GM12865 (cell line): ENCODE data around the gene GPC6.
A peak's percentile ranks its signal among the peaks of the same experiment; 100 is the strongest.

Experiments
- DNase-seq: peaks from one replicate; pipeline ENCODE4 v3.0.0; 2010; ENCODE audit warnings: low read depth
- H3K4me3 ChIP-seq: 2 replicates; pipeline ENCODE4 v1.5.1; 2011; ENCODE audit warnings: mild to moderate bottlenecking, low read depth, low read length, control low read depth
- TF ChIP-seq, protein P1 (sequence below): IDR thresholded peaks from 2 replicates; pipeline ENCODE4 v1.5.1; 2011; ENCODE audit warnings: low read length, control low read depth, low read depth, inconsistent platforms; ENCODE audit not compliant: insufficient read depth; ENCODE audit errors: missing control alignments

GPC6 gene

DNA sequence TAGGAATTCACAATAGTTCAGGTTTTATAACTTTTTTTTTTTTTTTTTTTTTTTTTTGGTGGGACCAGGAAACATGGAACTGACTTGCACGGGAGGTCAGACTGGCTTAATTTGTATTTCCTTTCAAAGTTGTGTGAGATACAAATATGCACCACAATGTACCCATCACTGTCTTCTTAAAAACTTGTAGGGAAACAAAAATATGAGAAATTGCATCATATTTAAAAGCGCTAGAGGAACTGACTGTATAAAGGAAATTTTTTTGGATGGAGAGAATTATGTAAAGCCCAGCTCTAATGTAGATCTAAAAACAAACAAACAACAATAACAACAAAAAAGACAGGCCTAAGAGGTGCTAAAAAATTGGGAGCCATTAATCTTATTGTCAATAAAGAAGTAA is 1006.3 kb downstream of the GPC6 start:
- H3K4me3 ChIP-seq: no peak overlapping the region
- no peak for DNase-seq
- TF ChIP-seq, protein P1, sequence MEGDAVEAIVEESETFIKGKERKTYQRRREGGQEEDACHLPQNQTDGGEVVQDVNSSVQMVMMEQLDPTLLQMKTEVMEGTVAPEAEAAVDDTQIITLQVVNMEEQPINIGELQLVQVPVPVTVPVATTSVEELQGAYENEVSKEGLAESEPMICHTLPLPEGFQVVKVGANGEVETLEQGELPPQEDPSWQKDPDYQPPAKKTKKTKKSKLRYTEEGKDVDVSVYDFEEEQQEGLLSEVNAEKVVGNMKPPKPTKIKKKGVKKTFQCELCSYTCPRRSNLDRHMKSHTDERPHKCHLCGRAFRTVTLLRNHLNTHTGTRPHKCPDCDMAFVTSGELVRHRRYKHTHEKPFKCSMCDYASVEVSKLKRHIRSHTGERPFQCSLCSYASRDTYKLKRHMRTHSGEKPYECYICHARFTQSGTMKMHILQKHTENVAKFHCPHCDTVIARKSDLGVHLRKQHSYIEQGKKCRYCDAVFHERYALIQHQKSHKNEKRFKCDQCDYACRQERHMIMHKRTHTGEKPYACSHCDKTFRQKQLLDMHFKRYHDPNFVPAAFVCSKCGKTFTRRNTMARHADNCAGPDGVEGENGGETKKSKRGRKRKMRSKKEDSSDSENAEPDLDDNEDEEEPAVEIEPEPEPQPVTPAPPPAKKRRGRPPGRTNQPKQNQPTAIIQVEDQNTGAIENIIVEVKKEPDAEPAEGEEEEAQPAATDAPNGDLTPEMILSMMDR: no peak

DNA sequence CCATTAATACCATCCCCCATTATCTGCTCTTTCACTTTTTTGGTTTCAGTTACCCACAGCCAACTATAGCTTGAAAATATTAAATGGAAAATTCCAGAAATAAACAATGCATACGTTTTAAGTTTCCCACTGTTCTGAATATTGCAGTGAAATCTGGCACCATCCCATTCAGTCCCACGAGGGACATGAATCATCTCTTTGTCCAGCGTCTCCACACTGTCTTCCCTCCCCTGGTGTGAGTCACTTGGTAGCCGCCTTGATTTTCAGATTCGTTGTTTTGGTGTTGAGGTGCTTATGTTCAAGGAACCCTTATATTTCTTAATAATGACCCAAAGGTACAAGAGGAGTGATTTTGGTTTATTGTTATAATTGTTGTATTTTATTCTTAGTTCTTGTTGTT is 1006.8 kb downstream of the GPC6 start:
- DNase-seq: no peak
- TF ChIP-seq, protein P1: no peak
- no peak overlapping the region for H3K4me3 ChIP-seq

DNA sequence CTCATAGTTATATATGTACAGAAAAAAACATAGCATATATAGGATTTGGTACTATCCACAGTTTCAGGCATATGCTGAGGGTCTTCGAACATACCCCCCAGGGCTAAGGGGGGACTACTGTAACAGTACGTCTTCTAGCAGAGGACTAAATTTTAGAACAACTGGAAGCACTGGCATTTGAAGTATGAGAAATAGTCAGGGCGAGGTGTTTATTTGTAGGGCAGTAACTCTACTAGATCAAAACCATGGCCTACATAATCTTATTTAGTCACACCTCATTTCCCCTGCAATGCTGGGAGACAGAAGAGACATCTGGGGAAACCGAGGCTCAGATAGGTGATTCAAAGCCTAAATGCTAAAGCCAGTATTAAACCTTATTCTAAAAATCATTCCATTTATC is 1007.2 kb downstream of the GPC6 start:
- no peak overlapping the region for H3K4me3 ChIP-seq
- TF ChIP-seq, protein P1: no peak
- DNase-seq: no peak

DNA sequence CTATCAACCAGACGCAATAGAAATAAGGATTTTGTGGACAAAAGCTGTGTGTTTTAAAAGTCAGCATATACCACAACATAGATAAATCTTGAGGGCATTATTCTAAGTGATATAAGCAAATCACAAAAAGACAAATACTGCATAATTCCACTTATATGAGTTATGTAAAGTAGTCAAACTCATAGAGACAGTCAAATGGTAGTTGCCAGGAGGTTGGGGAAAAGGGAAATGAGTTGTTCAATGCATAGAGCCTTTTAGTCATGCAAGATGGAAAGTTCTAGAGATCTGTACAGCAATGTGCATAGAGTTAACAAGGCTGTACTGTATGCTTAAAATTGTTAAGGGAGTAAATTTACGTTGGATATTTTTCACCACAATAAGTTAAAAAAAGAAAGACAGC is 1008.1 kb downstream of the GPC6 start:
- no peak overlapping the region for H3K4me3 ChIP-seq
- TF ChIP-seq, protein P1: no peak
- DNase-seq: no peak

DNA sequence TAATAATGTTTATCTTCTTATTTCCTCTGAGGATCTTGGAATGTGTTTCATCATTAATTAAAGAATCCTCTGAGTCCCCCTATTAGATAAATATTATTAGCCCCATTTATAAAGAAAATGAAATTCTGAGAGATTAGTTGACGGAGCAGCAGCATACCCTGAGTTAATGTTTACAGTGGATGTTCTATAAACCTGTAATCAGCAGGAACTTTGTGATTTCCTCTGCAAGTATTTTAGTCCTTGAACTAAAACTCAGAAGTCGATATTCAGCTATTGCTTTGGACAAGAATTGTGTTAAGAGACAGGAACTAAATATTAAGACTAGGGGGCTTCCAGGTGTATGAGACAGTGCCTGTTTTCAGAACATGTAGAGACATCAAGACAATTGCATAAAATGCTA is 1009.5 kb downstream of the GPC6 start:
- TF ChIP-seq, protein P1: no peak
- no peak for DNase-seq

DNA sequence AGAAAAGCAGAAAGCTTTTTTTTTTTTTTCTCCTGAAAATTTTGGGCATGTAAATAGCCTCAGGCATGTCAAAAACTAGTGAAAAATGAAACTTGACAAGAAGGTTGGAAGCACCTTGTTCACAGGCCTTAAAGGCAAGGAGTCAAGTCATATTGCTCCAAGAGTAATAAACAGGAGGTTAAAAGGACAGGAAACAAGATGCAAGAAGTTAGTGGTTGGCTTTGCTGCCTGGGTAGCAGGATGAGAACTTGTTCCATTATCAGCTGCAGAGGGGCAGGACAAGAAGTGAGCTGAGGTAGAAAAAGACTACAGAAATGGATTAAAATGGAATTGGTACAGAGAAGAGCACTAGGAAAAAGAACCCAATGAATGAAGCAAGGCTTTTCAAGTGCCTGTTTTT is 1010.3 kb downstream of the GPC6 start:
- TF ChIP-seq, protein P1: no peak
- DNase-seq: peak; percentile 1
- H3K4me3 ChIP-seq: no peak overlapping the region

More for the DNA sequence above, 1009.5 kb downstream of the GPC6 start:
- no peak overlapping the region for H3K4me3 ChIP-seq

DNA sequence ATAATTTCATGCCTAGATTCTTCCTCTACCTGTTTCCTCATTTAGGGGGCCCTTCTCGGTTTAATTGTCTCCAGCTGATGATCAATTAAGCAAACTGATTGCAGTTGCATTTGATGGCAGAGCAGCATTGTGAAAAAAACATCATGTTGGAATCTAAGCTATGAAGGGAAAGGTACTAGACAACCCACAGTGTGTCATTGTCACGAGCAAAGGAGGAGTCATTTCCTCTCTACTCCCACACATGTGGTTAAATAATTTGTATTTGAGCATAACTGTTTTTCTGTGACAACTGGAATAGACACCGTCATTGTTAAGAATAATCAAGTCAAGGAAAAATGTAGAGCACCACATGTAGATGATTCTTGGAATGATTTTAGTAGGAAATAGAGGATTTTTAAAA is 1012.5 kb downstream of the GPC6 start:
- no peak overlapping the region for H3K4me3 ChIP-seq
- TF ChIP-seq, protein P1: no peak
- no peak for DNase-seq
